ENCODE data around the gene MAB21L2. TPM values are rescaled to one million over a fixed set of nuclear protein-coding genes. Genes with fewer than 3 reads are reported as not detected.

Gene MAB21L2
- polyA plus RNA-seq, 1 of the 3 experiments (the other 2 are of a cell fraction): 0.92 TPM

GRCh38 chr4:150577796-150578195 is 4.2 kb upstream of the MAB21L2 start:
- Histone ChIP-seq H3K4me1 (ENCODE audit: control insufficient read depth in 1 of 2, insufficient read depth in 2 of 2, low read depth in 1 of 2, low read length in 1 of 2) (peaks cover 3 to 18% of the 10 kb centered on the region in 2 experiments; a peak in 3 of 4 replicates), H3K27me3 (ENCODE audit: insufficient read depth) (no peaks in the 10 kb centered on the region), H2AFZ (ENCODE audit: low read depth) (no peak overlapping the region), H3K9me2 (no peaks in the 10 kb centered on the region), H3K9ac (no peak overlapping the region), H3K4me2 (no peak overlapping the region), H3K9me3 (no peaks in the 10 kb centered on the region), H3F3A (replicated peaks; ENCODE audit: insufficient read depth) (peaks cover 20% of the 10 kb centered on the region), H4K20me1 (ENCODE audit: insufficient read depth) (no peaks in the 10 kb centered on the region), H3K36me3 (replicated peaks in 1 of 2; ENCODE audit: control insufficient read depth in 1 of 2, insufficient read depth in 2 of 2, low read length in 1 of 2) (no peaks in the 10 kb centered on the region), H3K27ac (ENCODE audit: low read depth in 2 of 2, low read length in 1 of 2) (no peak overlapping the region), H3K79me2 (ENCODE audit: insufficient read depth) (no peaks in the 10 kb centered on the region), H3K4me3 (ENCODE audit: low read depth in 2 of 2, low read length in 1 of 2) (no peak overlapping the region)
- ChIA-PET POLR2A (no interaction called here), CTCF (interaction anchor here (0.8 kb wide), 1 partner anchor 32 kb away, joined by 3 read pairs; no protein-coding TSS in a partner anchor)
- TF ChIP-seq NFIC (IDR thresholded peaks at IDR 0.05; ENCODE audit: borderline replicate concordance) (no peak), JUND (IDR thresholded peaks at IDR 0.05) (no peak), YY1 (IDR thresholded peaks at IDR 0.05; ENCODE audit: low read depth) (no peak), FOXJ3 (CRISPR knock-in tag; IDR thresholded peaks at IDR 0.05) (no peak), USF2 (IDR thresholded peaks at IDR 0.05; ENCODE audit: borderline replicate concordance, low read depth, low read length) (no peak), MAX (IDR thresholded peaks at IDR 0.05; ENCODE audit: low read depth) (no peak)
- no peak for DNase-seq
- 65% methylated on average over 1 of the region's 1 CpG for WGBS (ENCODE audit: low lambda C conversion rate)

GRCh38 chr4:150578745-150579501 is 3.0 kb upstream of the MAB21L2 start:
- peak overlapping the region; percentile 79 for H3K4me2 ChIP-seq
- H3F3A ChIP-seq (replicated peaks; ENCODE audit: insufficient read depth): peaks cover 15% of the 10 kb centered on the region
- TF ChIP-seq MEF2A (IDR thresholded peaks at IDR 0.05; ENCODE audit: borderline replicate concordance, low read depth): no peak
- TF ChIP-seq TAF1 (IDR thresholded peaks at IDR 0.05; ENCODE audit: borderline replicate concordance, low read depth, low read length): no peak
- no peak for TF ChIP-seq CHD2 (IDR thresholded peaks at IDR 0.05; ENCODE audit: low read length, partially characterized antibody)
- TF ChIP-seq RXRA (IDR thresholded peaks at IDR 0.05; ENCODE audit: borderline replicate concordance, low read depth): no peak
- no peak for TF ChIP-seq POLR2AphosphoS5 (IDR thresholded peaks at IDR 0.05; ENCODE audit: low read depth, low read length)
- no peak for TF ChIP-seq TCF12 (IDR thresholded peaks at IDR 0.05)
- no peak for TF ChIP-seq ELF1 (IDR thresholded peaks at IDR 0.05)
- TF ChIP-seq SMC3 (IDR thresholded peaks at IDR 0.05; ENCODE audit: low read depth, low read length): no peak
- TF ChIP-seq YY1 (IDR thresholded peaks at IDR 0.05; ENCODE audit: low read depth): no peak
- TF ChIP-seq PBX3 (IDR thresholded peaks at IDR 0.05): no peak
- TF ChIP-seq FOSL2 (IDR thresholded peaks at IDR 0.05; ENCODE audit: borderline replicate concordance, low read depth): no peak
- no peak for TF ChIP-seq GATA2 (CRISPR knock-in tag; IDR thresholded peaks at IDR 0.05)
- TF ChIP-seq FOXM1 (IDR thresholded peaks at IDR 0.05; ENCODE audit: low read depth): no peak
- no peak for TF ChIP-seq RAD21 (IDR thresholded peaks at IDR 0.05; ENCODE audit: low read length)
- no peak for TF ChIP-seq CTCF (IDR thresholded peaks at IDR 0.05)
- TF ChIP-seq MAX (IDR thresholded peaks at IDR 0.05; ENCODE audit: low read depth): no peak
- TF ChIP-seq SIN3A (IDR thresholded peaks at IDR 0.05; ENCODE audit: borderline replicate concordance, low read depth, low read length): no peak
- no peak for TF ChIP-seq RFX5 (IDR thresholded peaks at IDR 0.05; ENCODE audit: low read length)
- TF ChIP-seq EZH2phosphoT487 (IDR thresholded peaks at IDR 0.05; ENCODE audit: borderline replicate concordance, low read depth): no peak
- H3K9ac ChIP-seq: peak overlapping the region; percentile 48; the same call in 1 of the 2 replicates
- 60% methylated on average over 12 of the region's 12 CpGs for WGBS (ENCODE audit: low lambda C conversion rate)
- peak overlapping the region; percentile 54 to 63 for H3K4me3 ChIP-seq (ENCODE audit: low read depth in 2 of 2, low read length in 1 of 2)
- no peaks in the 10 kb centered on the region for H3K9me3 ChIP-seq
- H3K4me1 ChIP-seq (ENCODE audit: control insufficient read depth in 1 of 2, insufficient read depth in 2 of 2, low read depth in 1 of 2, low read length in 1 of 2): peaks cover 0 to 29% of the 10 kb centered on the region in 2 experiments; a peak in 2 of 4 replicates
- no peaks in the 10 kb centered on the region for H3K9me2 ChIP-seq
- no peaks in the 10 kb centered on the region for H3K79me2 ChIP-seq (ENCODE audit: insufficient read depth)
- H3K36me3 ChIP-seq (replicated peaks in 1 of 2; ENCODE audit: control insufficient read depth in 1 of 2, insufficient read depth in 2 of 2, low read length in 1 of 2): no peaks in the 10 kb centered on the region
- no peak for DNase-seq
- POLR2A ChIA-PET: no interaction called here
- peak overlapping the region in 1 of 2 experiments; percentile 49; a peak in 2 of 4 replicates for H3K27ac ChIP-seq (ENCODE audit: low read depth in 2 of 2, low read length in 1 of 2)
- no peaks in the 10 kb centered on the region for H3K27me3 ChIP-seq (ENCODE audit: insufficient read depth)
- H4K20me1 ChIP-seq (ENCODE audit: insufficient read depth): no peaks in the 10 kb centered on the region
- H2AFZ ChIP-seq (ENCODE audit: low read depth): peak overlapping the region; percentile 77; the same call in 1 of the 2 replicates
- CTCF ChIA-PET: interaction anchor here (0.6 to 1.2 kb wide), 4 partner anchors 17 to 382 kb away, joined by 3 read pairs; no protein-coding TSS in a partner anchor

Data from SK-N-SH (cell line).